Sigmoid colon (tissue), 4 donors: ENCODE data around the gene RINT1.

Experiments
- CTCF ChIP-seq, 4 experiments: fragments of 450-650 bp in 3 of 4; fragments of 200-600 bp in 1 of 4; IDR thresholded peaks; one replicate each; pipeline ENCODE4 v1.5.1; 2016 to 2019; ENCODE audit warnings: antibody characterized with exemption in 4 of 4, mild to moderate bottlenecking in 3 of 4, moderate library complexity in 2 of 4
- EP300 ChIP-seq, 4 donors: sonication (generic); formaldehyde crosslinking; IDR thresholded peaks; one replicate each; pipeline ENCODE4 v1.6.1; 2017; ENCODE audit warnings: antibody characterized with exemption in 4 of 4
- POLR2A ChIP-seq, 2 donors: fragments of 450-650 bp; IDR thresholded peaks; one replicate each; pipeline ENCODE4 v1.6.1; 2016; ENCODE audit warnings: antibody characterized with exemption in 2 of 2, mild to moderate bottlenecking in 2 of 2, moderate library complexity in 2 of 2
- POLR2AphosphoS5 ChIP-seq, 4 donors: sonication (generic); formaldehyde crosslinking; IDR thresholded peaks; one replicate each; pipeline ENCODE4 v1.6.1; 2017; ENCODE audit warnings: antibody characterized with exemption in 4 of 4

- peak in 2 of 4 experiments; percentile 47 to 71 for TF ChIP-seq CTCF (IDR thresholded peaks at IDR 0.05)
- TF ChIP-seq POLR2AphosphoS5 (IDR thresholded peaks at IDR 0.05) = peak; percentile 43 to 84 (median 78)
- TF ChIP-seq EP300 (IDR thresholded peaks at IDR 0.05) = no peak
- TF ChIP-seq POLR2A (IDR thresholded peaks at IDR 0.05) = peak; percentile 28 to 53
Measured at GRCh38 chr7:105531792-105532671, at the start of gene RINT1.
